NCI-H82 (cell line): ENCODE data around the gene H2AZ2.
"Not testable (repeated sequence)": the region's sequence is repeated elsewhere in the genome, so short reads cannot be mapped to it uniquely, and the experiment has no call there.

Experiments
- DNase-seq: peaks from one replicate; lab custom pipeline; 2025; lab: John Stamatoyannopoulos, UW

Gene H2AZ2

GRCh38 chr7:44870780-44871179, 22.9 kb upstream of the H2AZ2 start:
- DNase-seq, result not testable (repeated sequence)

GRCh38 chr7:44870336-44870735, 22.4 kb upstream of the H2AZ2 start:
- peak; percentile 67 for DNase-seq

DNA sequence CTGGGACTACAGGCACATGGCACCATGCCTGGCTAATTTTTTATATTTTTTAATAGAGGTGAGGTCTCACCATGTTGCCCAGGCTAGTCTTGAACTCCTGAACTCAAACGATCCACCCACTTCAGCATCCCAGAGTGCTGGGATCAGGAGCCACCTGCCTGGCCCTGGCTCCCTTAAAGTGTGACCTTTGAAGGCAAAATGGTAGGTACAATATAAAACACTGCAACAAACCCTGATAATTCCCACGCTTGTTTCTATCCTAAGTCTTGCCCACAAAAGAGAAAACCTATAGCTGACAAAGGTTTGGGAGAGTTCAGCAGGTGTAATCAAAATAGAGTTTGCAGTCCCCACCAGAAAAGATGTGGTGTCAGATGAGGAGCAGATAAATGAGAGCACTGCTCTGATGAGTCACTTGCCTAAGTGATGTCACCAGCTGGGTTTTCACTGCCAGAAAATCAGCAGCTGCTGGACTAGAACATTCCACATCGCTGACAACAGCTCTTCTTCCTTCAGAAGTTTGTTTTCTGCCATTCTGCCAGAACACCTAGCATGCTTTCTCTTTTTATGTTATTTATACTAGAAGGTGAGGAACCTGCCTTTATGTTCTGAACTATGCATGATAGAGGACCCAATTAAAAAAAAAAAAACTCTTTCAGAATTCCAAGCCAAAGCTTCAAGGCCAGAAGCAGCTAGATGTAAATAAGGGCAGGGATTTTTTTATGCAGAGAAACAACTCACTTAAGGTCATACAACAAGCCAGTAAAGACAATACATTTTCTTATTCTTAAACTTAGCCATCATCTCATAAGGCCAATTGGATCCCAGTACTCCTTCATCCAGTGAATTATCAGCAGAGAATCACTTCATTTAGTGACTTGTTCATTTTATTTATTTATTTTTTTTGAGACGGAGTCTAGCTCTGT, 19.4 kb upstream of the H2AZ2 start:
- no peak for DNase-seq

DNA sequence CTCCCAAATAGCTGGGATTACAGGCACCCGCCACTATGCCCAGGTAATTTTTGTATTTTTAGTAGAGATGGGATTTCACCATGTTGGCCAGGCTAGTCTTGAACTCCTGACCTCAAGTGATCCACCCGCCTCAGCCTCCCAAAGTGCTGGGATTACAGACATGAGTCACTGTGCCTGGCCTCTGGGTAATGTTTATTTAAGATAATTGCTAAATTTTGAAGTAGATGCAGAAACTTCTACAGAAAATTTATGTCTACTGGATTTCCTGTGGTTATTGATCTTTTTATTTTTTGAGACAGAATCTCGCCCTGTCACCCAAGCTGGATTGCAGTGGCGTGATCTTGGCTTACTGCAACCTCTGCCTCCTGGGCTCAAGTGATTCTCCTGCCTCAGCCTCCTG, 14.1 kb upstream of the H2AZ2 start:
- not testable (repeated sequence) for DNase-seq

DNA sequence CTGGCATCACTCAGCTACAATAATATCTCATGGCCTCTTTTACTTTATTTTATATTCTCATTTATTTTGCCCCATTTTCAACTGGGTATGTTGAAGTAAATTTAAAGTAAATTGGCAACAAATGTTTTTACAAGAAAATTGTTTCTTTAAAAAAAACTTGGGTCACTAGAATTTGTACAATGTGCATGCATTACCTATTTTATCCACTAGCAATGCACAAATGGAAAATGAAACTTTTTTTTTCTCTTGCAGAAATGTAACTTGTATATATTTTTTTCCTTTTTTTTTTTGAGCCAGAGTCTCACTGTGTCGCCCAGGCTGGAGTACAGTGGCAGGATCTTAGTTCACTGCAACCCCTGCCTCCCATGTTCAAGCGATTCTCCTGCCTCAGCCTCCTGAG, 10.3 kb upstream of the H2AZ2 start:
- DNase-seq, result no peak

- no peak for DNase-seq
These were observed 6.9 kb upstream of the H2AZ2 start for GRCh38 chr7:44854644-44855364.

- no peak for DNase-seq
These were observed 5.5 kb upstream of the H2AZ2 start for GRCh38 chr7:44853391-44853790.

DNA sequence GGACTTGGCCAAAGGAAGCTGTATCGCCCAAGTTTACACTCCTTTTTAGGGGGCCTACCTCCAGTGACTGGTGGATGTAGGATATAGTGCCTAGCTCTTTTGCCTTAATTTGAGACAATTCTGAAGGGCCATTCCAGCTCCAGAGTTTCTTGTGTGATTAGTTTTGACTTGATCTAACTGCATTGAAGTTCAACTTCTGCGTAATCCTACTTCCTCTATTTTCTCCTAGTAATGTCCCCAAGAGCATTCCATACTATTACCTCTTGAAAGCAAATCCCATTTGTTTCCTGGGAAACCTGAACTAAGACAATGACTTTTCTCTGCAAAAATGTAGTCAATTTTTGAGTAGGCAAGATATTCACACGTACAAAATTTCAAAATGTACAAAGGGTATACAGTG, 4.7 kb upstream of the H2AZ2 start:
- DNase-seq, result no peak

GRCh38 chr7:44849885-44850544, 2.1 kb upstream of the H2AZ2 start:
- DNase-seq, result no peak

GRCh38 chr7:44849259-44849884, 1.5 kb upstream of the H2AZ2 start:
- no peak for DNase-seq

- peak; percentile 90 for DNase-seq
These were observed 373 bp downstream of the H2AZ2 start for GRCh38 chr7:44847509-44847919.

- DNase-seq, result no peak
These were observed 925 bp downstream of the H2AZ2 start for GRCh38 chr7:44846816-44847508.

DNA sequence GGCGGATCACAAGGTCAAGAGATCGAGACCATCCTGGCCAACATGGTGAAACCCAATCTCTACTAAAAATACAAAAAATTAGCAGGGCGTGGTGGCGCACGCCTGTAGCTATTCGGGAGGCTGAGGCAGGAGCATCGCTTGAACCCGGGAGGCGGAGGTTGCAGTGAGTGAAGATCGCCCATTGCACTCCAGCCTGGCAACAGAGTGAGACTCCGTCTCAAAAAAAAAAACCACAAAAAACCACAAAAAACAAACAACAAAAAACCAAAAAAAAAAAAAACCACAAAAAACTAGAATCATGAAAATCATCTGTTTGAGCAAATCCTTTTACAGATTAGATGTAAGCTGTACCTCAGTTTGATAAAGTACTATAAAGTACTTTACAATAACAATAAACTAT, 1.5 kb downstream of the H2AZ2 start:
- not testable (repeated sequence) for DNase-seq

DNA sequence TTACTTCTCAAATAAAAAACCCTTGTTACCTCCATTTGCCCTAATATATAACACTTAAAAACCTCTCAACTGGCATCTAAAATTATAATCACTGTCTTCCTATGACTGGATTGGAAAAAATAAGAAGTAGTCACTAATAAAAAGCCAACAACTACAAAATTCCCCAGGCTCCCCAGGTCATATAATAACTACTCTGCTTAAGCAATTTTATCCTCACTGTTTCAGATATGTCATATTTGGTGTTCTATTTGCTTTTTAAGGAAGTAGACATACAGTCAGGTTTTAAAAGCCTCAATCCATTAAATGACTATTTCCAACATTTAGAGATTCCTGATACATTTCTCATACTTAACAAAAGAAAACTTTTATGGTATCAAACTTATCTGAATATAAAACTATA, 2.4 kb downstream of the H2AZ2 start:
- DNase-seq, result no peak

GRCh38 chr7:44843440-44843839, 4.4 kb downstream of the H2AZ2 start:
- not testable (repeated sequence) for DNase-seq

GRCh38 chr7:44842675-44843074, 5.2 kb downstream of the H2AZ2 start:
- DNase-seq, result peak; percentile 74

GRCh38 chr7:44838751-44839150, 9.1 kb downstream of the H2AZ2 start:
- no peak for DNase-seq

DNA sequence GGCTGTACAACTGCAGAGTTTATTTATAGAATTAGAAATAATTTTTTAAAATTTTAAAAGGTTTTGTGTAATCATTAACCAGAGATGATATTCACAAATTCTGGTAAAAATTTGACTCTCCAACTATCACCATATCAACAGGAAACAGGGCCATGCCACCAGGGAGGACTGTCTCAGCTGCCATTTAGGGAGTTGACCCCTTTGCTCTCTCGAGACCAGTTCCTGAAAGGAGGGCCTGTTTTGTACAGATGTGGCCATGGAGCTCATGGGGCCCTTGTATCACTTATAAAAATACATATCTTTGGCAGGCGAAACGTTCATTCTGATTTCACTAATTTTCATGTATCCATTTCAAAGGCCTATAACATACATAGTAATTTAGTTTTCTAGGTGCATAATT, 20.3 kb downstream of the H2AZ2 start:
- DNase-seq, result no peak

- no peak for DNase-seq
These were observed 22.9 kb downstream of the H2AZ2 start for GRCh38 chr7:44824894-44825526.

DNA sequence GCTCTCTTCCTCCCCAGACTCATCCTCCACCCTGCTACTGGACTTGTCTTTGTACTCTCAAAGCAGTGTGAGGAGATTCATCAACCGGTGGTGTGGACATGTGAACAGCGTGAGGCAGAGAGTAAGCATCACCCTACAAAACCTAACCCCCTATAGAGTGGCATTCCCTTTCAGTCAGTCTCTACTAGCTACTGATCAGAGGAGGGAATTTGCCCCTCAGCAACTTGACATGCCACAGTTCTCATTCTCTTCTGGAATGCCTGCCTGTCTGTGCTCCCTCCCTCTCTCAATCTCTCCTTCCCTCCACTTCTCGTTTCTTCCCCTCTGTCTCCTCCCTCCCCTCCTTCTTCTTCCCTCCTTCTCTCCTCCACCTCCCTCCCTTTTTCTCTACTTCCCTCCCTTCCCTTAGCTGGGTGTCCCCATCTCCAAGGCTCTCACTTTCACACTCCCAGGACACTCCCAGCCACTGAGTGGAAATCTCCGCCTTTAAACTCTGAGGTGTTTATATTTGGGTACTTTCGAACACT, 24.6 kb downstream of the H2AZ2 start:
- DNase-seq, result no peak

DNA sequence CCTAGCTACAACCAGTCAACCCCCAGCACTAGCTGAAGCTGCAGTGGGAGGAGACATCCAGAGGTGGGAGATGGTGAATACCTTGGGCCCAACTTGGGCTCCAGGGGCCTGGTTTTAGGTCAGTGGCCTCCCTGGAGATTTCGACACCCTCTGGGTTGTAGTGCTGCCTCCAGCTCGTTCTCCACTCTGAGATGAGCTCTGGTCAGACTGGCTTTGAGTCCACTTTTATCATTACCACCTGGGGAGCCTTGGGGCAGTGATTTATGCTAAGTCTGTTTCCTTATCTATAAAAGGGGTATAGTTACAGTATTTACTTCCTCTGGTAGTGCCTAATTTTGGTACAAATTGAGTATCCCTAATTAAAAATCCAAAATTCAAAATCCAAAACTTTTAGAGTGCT, 28.6 kb downstream of the H2AZ2 start:
- no peak for DNase-seq
